ENCODE measurements around the gene MACF1.
"Not testable (repeated sequence)": the region's sequence is repeated elsewhere in the genome, so short reads cannot be mapped to it uniquely, and the experiment has no call there.

DNA sequence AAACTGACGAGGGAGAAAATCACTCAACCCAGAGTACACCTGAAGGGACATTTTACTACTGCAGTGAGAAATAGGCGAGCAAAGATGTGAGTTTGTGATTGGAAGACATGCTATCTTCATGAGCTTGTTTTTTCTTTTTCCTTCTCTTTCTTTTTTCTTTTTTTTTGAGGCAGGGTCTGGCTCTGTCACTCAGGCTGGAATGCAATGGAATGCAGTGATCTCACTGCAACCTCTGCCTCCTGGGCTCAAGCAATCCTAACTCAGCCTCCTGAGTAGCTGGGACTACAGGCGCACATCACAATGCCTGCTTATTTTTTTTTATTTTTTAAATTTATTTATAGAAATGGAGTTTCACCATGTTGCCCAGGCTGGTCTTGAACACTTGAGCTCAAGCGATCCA lies 312.3 kb downstream of the MACF1 start:
- TF ChIP-seq, protein P1, sequence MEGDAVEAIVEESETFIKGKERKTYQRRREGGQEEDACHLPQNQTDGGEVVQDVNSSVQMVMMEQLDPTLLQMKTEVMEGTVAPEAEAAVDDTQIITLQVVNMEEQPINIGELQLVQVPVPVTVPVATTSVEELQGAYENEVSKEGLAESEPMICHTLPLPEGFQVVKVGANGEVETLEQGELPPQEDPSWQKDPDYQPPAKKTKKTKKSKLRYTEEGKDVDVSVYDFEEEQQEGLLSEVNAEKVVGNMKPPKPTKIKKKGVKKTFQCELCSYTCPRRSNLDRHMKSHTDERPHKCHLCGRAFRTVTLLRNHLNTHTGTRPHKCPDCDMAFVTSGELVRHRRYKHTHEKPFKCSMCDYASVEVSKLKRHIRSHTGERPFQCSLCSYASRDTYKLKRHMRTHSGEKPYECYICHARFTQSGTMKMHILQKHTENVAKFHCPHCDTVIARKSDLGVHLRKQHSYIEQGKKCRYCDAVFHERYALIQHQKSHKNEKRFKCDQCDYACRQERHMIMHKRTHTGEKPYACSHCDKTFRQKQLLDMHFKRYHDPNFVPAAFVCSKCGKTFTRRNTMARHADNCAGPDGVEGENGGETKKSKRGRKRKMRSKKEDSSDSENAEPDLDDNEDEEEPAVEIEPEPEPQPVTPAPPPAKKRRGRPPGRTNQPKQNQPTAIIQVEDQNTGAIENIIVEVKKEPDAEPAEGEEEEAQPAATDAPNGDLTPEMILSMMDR (IDR thresholded peaks at IDR 0.05) = not testable (repeated sequence)
- not testable (repeated sequence) for TF ChIP-seq POLR2A (IDR thresholded peaks at IDR 0.05)
